Colonic mucosa (tissue), 4 donors: Measurements from ENCODE around the gene EFCAB8. TPM values are rescaled to one million over a fixed set of nuclear protein-coding genes. Genes with fewer than 3 reads are reported as not detected.

Source experiments
- DNase-seq: peaks from one replicate; pipeline ENCODE4 v3.0.0-alpha.2; 2020
- H3K27ac ChIP-seq: fragments of 200-600 bp; one replicate; pipeline ENCODE4 v1.8.0; 2021
- H3K27me3 ChIP-seq: fragments of 200-600 bp; one replicate; pipeline ENCODE4 v1.8.0; 2021
- H3K36me3 ChIP-seq: fragments of 200-600 bp; one replicate; pipeline ENCODE4 v1.8.0; 2021
- H3K4me1 ChIP-seq: fragments of 200-600 bp; one replicate; pipeline ENCODE4 v1.8.0; 2021; ENCODE audit warnings: mild to moderate bottlenecking
- H3K4me3 ChIP-seq: fragments of 200-600 bp; one replicate; pipeline ENCODE4 v1.8.0; 2021
- H3K9ac ChIP-seq, 2 donors: one replicate each; pipeline ENCODE4 v1.7.0; 2013; ENCODE audit warnings: control low read depth in 2 of 2, low read depth in 2 of 2, low read length in 2 of 2
- H3K9me3 ChIP-seq: fragments of 200-600 bp; one replicate; pipeline ENCODE4 v1.8.0; 2021
- CTCF ChIP-seq: fragments of 200-600 bp; IDR thresholded peaks from one replicate; pipeline ENCODE4 v1.8.0; 2022; ENCODE audit warnings: antibody characterized with exemption, mild to moderate bottlenecking
- intact Hi-C: fragments of 100-400 bp; cut with DNase I; formaldehyde crosslinking; loops from one replicate; pipeline ENCODE4 v1.14.1; 2022
- total RNA-seq, 2 donors: library from RNA; stranded (reverse); fragmentation: NEBNext Ultra II Directional in 1 of 2; extraction: Animal tissue kit (Norgen Biotek cat#: 25700) in 1 of 2; gene quantifications; one replicate each; pipeline ENCODE4 v1.2.1, GENCODE V29; 2021
- donor health status: healthy.
- donor health status: DM: no; HTN: no; CAD: no.
- donor health status: DM: no; HTN: no; CAD: no.

The EFCAB8 gene
- total RNA-seq, 2 donors from 2014 or later = 0.11 to 0.72 TPM

GRCh38 chr20:32925481-32926196 is 66.9 kb downstream of the EFCAB8 start:
- TF ChIP-seq CTCF = no peak

GRCh38 chr20:32929162-32929561 is 70.4 kb downstream of the EFCAB8 start:
- H3K4me3 ChIP-seq = no peak overlapping the region
- H3K36me3 ChIP-seq = no peaks in the 10 kb centered on the region
- no peaks in the 10 kb centered on the region for H3K4me1 ChIP-seq
- intact Hi-C loops = no loop called here
- no peak overlapping the region for H3K27ac ChIP-seq
- no peak overlapping the region for H3K9ac ChIP-seq
- TF ChIP-seq CTCF = no peak
- H3K27me3 ChIP-seq = no peaks in the 10 kb centered on the region
- DNase-seq = no peak
- H3K9me3 ChIP-seq = no peaks in the 10 kb centered on the region

More at GRCh38 chr20:32925481-32926196, 66.9 kb downstream of the EFCAB8 start:
- no peak overlapping the region for H3K4me3 ChIP-seq
- no peaks in the 10 kb centered on the region for H3K9me3 ChIP-seq
- no peak for DNase-seq
- no peaks in the 10 kb centered on the region for H3K4me1 ChIP-seq
- no peak overlapping the region for H3K9ac ChIP-seq
- no peak overlapping the region for H3K27ac ChIP-seq
- H3K36me3 ChIP-seq = no peaks in the 10 kb centered on the region
- intact Hi-C loops = no loop called here
- no peaks in the 10 kb centered on the region for H3K27me3 ChIP-seq

- intact Hi-C loops = no loop called here
- TF ChIP-seq CTCF = no peak
- no peaks in the 10 kb centered on the region for H3K27me3 ChIP-seq
- H3K4me3 ChIP-seq = no peak overlapping the region
- no peaks in the 10 kb centered on the region for H3K9me3 ChIP-seq
- DNase-seq = no peak
- no peak overlapping the region for H3K27ac ChIP-seq
- no peaks in the 10 kb centered on the region for H3K4me1 ChIP-seq
- no peaks in the 10 kb centered on the region for H3K36me3 ChIP-seq
- no peak overlapping the region for H3K9ac ChIP-seq
Measured at GRCh38 chr20:32930181-32930580, 71.5 kb downstream of the EFCAB8 start.

- H3K27me3 ChIP-seq = no peaks in the 10 kb centered on the region
- no peak overlapping the region for H3K27ac ChIP-seq
- DNase-seq = no peak
- TF ChIP-seq CTCF = no peak
- H3K4me1 ChIP-seq = no peaks in the 10 kb centered on the region
- H3K4me3 ChIP-seq = no peak overlapping the region
- H3K9me3 ChIP-seq = no peaks in the 10 kb centered on the region
- no peak overlapping the region for H3K9ac ChIP-seq
- intact Hi-C loops = no loop called here
- no peaks in the 10 kb centered on the region for H3K36me3 ChIP-seq
Measured at GRCh38 chr20:32930701-32931100, 72.0 kb downstream of the EFCAB8 start.

- H3K4me3 ChIP-seq = no peak overlapping the region
- no peak overlapping the region for H3K9ac ChIP-seq
- H3K27me3 ChIP-seq = no peaks in the 10 kb centered on the region
- DNase-seq = no peak
- H3K27ac ChIP-seq = no peak overlapping the region
- no peaks in the 10 kb centered on the region for H3K4me1 ChIP-seq
- TF ChIP-seq CTCF = no peak
- intact Hi-C loops = no loop called here
- H3K36me3 ChIP-seq = no peaks in the 10 kb centered on the region
- H3K9me3 ChIP-seq = no peaks in the 10 kb centered on the region
Measured at GRCh38 chr20:32934580-32934979, 75.9 kb downstream of the EFCAB8 start.
